ENCODE data around the gene RC3H2.

GRCh38 chr9:122912964-122913673, 8.0 kb upstream of the RC3H2 start, which contains the start of gene ZBTB6:
- TF ChIP-seq TAF1 (IDR thresholded peaks at IDR 0.05; ENCODE audit: low read depth) (peak; percentile 61), EP300 (IDR thresholded peaks at IDR 0.05; ENCODE audit: borderline replicate concordance) (no peak), REST (IDR thresholded peaks at IDR 0.05; ENCODE audit: low read depth) (no peak), EGR1 (IDR thresholded peaks at IDR 0.05) (no peak), TEAD4 (IDR thresholded peaks at IDR 0.05) (no peak), RAD21 (IDR thresholded peaks at IDR 0.05; ENCODE audit: low read depth) (no peak), FOXM1 (IDR thresholded peaks at IDR 0.05; ENCODE audit: borderline replicate concordance, low read depth) (no peak), NFIC (IDR thresholded peaks at IDR 0.05) (no peak)
